GM12892 (cell line): ENCODE measurements around the gene ANHX.

Experiments
- POLR2A ChIP-seq: IDR thresholded peaks from 2 replicates; pipeline ENCODE4 v1.6.1; 2011; ENCODE audit warnings: low read depth, low read length, control low read depth
- POLR2AphosphoS5 ChIP-seq: IDR thresholded peaks from 2 replicates; pipeline ENCODE4 v1.6.1; 2011; ENCODE audit warnings: low read depth, low read length, control low read depth

- TF ChIP-seq POLR2A (no peak), POLR2AphosphoS5 (no peak)
These were observed 33.0 kb downstream of the ANHX start for GRCh38 chr12:133202493-133203343.
